Ovary (tissue), 9 donors: ENCODE measurements around the gene HMSD. TPM values are rescaled to one million over a fixed set of nuclear protein-coding genes. Genes with fewer than 3 reads are reported as not detected.

Source experiments
- DNase-seq, 5 donors: peaks; one replicate each; pipeline ENCODE4 v3.0.0-alpha.2; 2019 to 2020
- H3K27ac ChIP-seq, 2 donors: fragments of 200-600 bp; one replicate each; pipeline versions ENCODE4 v1.5.1 to v1.8.0; 2019 to 2022
- H3K27me3 ChIP-seq: fragments of 200-600 bp; one replicate; pipeline ENCODE4 v1.8.0; 2022
- H3K36me3 ChIP-seq: fragments of 200-600 bp; sonication (generic); one replicate; pipeline ENCODE4 v1.5.1; 2019
- H3K4me1 ChIP-seq: one replicate; pipeline ENCODE4 v1.8.1; 2013; ENCODE audit warnings: mild to moderate bottlenecking, moderate library complexity; ENCODE audit not compliant: insufficient read depth
- H3K4me3 ChIP-seq: fragments of 200-600 bp; sonication (generic); one replicate; pipeline ENCODE4 v1.5.1; 2017
- H3K9me3 ChIP-seq, 2 donors: fragments of 200-600 bp in 1 of 2; sonication (generic) in 1 of 2; one replicate each; pipeline versions ENCODE4 v1.5.1 to v1.8.1; 2013 to 2019; ENCODE audit warnings: mild to moderate bottlenecking in 1 of 2, moderate library complexity in 1 of 2
- EP300 ChIP-seq: sonication (generic); formaldehyde crosslinking; IDR thresholded peaks from one replicate; pipeline ENCODE4 v1.6.1; 2017; ENCODE audit warnings: antibody characterized with exemption
- POLR2A ChIP-seq: fragments of 450-650 bp; IDR thresholded peaks from one replicate; pipeline ENCODE4 v1.6.1; 2017; ENCODE audit warnings: antibody characterized with exemption, mild to moderate bottlenecking, moderate library complexity
- WGBS, 3 donors: extraction: QIAGEN DNeasy Blood & Tissue Kit in 1 of 3; methylation state at CpG; one replicate each; pipeline versions ENCODE4 v1.1.5 to v1.1.7; 2013 to 2017; 5-methylcytosine and 5-hydroxymethylcytosine counted together
- intact Hi-C, 4 donors: fragments of 100-400 bp; cut with DNase I; formaldehyde crosslinking; loops; one replicate each; pipeline versions ENCODE4 v1.11.0 to v1.15.1; 2022 to 2023
- polyA plus RNA-seq, 2 donors: library from polyadenylated mRNA; stranded (reverse); fragments of 200-250 nt in 1 of 2; fragments of 350-450 nt in 1 of 2; fragmentation: Illumina TruSeq in 1 of 2; extraction: RNeasy Lipid Tissue Mini Kit (QIAGEN cat#74804) in 1 of 2; gene quantifications; one replicate each; pipeline ENCODE4 v1.2.3, GENCODE V29; 2013 to 2014
- total RNA-seq, 7 donors: library from RNA; depleted of rRNA in 2 of 7; stranded (reverse); fragments of >200 nt in 2 of 7; fragmentation: NEBNext Ultra II Directional in 3 of 7; extraction: Animal tissue kit (Norgen Biotek cat#: 25700) in 3 of 7; gene quantifications; one replicate each; pipeline versions ENCODE4 v1.1.0 to v1.2.4, GENCODE V29; 2016 to 2023
- TF ChIP-seq, protein P1 (sequence below), 3 donors: fragments of 450-650 bp in 2 of 3; fragments of 200-600 bp in 1 of 3; IDR thresholded peaks; one replicate each; pipeline versions ENCODE4 v1.5.1 to v1.8.0; 2016 to 2022; ENCODE audit warnings: antibody characterized with exemption in 3 of 3, mild to moderate bottlenecking in 1 of 3
- donor health status: DM: no; HTN: no; CAD: no; lungs with moderate emphysema.
- donor health status: DM: no; HTN: no; CAD: no.
- donor health status: Bipolar disorder and iron deficiency.
- donor health status: DM: yes; HTN: yes; CAD: no.
- donor health status: DM: no; HTN: no; CAD: no.
- donor health status: DM: yes; HTN: yes; CAD: no.

The HMSD gene
- total and polyA plus RNA-seq, 9 donors, result 0.02 to 2.0 (median 0.08) TPM; not detected in 6

DNA sequence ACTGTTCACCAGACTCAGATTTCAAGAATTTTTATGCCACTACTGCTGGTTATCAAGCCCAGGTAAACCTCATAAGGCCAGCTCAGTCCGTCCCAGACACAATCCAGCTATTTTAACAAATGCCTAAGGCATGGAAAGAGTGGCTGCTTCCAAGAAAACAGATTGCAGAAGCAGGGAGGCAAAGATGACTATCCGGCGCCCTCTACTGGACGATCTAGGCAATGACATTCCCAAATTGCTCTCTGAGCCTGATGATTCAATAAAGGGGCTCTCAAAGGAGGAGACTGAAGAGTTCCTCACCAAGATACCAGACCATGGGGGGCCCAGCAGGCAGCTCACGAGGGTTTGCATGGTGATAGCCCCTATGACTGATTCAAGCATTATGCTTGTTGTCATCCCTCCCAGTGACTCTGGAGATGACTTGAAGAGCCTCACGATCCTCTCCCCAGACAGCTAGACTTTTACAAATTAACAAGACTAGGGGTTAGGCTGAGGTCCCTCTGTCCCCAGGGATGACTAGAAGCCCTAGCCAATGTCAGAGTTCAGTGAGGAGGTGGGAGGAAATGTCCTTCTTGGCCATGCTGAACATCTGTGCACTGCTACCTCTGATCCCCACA, 45.8 kb downstream of the HMSD start:
- intact Hi-C loops, result loop anchor here in 2 of 4 donors (10.0 kb wide), 1 partner anchor 480 kb away; no protein-coding TSS in a partner anchor
- H3K4me1 ChIP-seq, result no peaks in the 10 kb centered on the region

DNA sequence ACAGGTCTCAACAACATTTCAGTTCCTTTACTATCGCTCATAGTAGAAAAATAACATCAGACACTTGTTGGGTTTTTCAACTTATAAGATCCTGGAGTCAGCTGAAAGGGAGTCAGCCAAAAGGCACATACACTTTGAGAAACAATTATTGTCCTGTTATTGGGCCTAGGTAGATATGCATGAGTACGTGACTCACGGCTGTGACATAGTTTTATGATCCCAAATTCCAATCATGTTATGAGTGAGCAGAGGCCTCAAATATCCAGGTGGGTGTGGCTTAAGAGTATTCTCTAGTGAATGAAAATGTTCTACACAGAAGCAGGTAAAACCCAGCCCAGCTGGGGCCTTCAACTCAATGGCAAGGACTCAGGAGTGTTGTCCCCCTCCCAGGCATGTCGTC, 47.9 kb downstream of the HMSD start:
- Histone ChIP-seq H3K4me1 (no peaks in the 10 kb centered on the region), H3K9me3 (no peaks in the 10 kb centered on the region), H3K36me3 (no peaks in the 10 kb centered on the region), H3K27me3 (no peaks in the 10 kb centered on the region), H3K27ac (no peak overlapping the region), H3K4me3 (no peak overlapping the region)
- 79 to 87% (median 83%) methylated on average over 4 of the region's 4 CpGs for WGBS, 3 donors
- intact Hi-C loops, result loop anchor here in 2 of 4 donors (10.0 kb wide), 1 partner anchor 482 kb away; no protein-coding TSS in a partner anchor
- DNase-seq, result no peak
- TF ChIP-seq EP300 (no peak), POLR2A (no peak)

More for the DNA sequence above, 45.8 kb downstream of the HMSD start:
- peak in 3 of 5 donors; percentile 49 to 55 (median 49) for DNase-seq
- Histone ChIP-seq H3K4me3 (no peak overlapping the region), H3K27me3 (no peaks in the 10 kb centered on the region), H3K36me3 (no peaks in the 10 kb centered on the region), H3K27ac (no peak overlapping the region), H3K9me3 (no peaks in the 10 kb centered on the region)
- 17 to 19% (median 17%) methylated on average over 6 of the region's 6 CpGs for WGBS, 3 donors
- TF ChIP-seq POLR2A, result no peak
- TF ChIP-seq, protein P1, sequence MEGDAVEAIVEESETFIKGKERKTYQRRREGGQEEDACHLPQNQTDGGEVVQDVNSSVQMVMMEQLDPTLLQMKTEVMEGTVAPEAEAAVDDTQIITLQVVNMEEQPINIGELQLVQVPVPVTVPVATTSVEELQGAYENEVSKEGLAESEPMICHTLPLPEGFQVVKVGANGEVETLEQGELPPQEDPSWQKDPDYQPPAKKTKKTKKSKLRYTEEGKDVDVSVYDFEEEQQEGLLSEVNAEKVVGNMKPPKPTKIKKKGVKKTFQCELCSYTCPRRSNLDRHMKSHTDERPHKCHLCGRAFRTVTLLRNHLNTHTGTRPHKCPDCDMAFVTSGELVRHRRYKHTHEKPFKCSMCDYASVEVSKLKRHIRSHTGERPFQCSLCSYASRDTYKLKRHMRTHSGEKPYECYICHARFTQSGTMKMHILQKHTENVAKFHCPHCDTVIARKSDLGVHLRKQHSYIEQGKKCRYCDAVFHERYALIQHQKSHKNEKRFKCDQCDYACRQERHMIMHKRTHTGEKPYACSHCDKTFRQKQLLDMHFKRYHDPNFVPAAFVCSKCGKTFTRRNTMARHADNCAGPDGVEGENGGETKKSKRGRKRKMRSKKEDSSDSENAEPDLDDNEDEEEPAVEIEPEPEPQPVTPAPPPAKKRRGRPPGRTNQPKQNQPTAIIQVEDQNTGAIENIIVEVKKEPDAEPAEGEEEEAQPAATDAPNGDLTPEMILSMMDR (IDR thresholded peaks at IDR 0.05), result peak; percentile 38 to 72 (median 60)

DNA sequence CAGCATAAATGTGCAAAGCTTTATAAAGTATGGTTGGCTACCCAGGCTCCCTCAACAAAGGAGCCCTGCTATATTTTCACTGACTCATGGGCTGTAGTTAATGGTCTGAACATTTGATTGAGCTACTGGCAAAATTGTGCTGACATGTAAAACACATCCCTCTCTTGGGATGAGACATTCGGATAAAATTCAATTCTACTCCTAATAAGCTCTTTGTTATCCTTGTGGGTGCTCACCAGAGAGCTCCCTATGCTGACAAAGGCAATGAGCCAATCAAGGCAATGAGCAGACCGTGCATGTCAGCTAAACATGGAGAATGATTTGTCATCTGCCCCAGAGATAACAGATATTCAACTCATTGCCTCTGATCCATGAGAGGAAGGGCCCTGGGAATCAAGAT, 48.5 kb downstream of the HMSD start:
- 65 to 74% (median 73%) methylated on average over 2 of the region's 2 CpGs for WGBS, 3 donors
- intact Hi-C loops, result loop anchor here in 2 of 4 donors (10.0 kb wide), 1 partner anchor 483 kb away; no protein-coding TSS in a partner anchor
- Histone ChIP-seq H3K36me3 (no peaks in the 10 kb centered on the region), H3K27ac (no peak overlapping the region), H3K27me3 (no peaks in the 10 kb centered on the region), H3K9me3 (no peaks in the 10 kb centered on the region), H3K4me3 (no peak overlapping the region), H3K4me1 (no peaks in the 10 kb centered on the region)
- no peak for TF ChIP-seq POLR2A
- no peak for TF ChIP-seq EP300
- TF ChIP-seq, protein P1 (IDR thresholded peaks at IDR 0.05), result no peak
- no peak for DNase-seq

DNA sequence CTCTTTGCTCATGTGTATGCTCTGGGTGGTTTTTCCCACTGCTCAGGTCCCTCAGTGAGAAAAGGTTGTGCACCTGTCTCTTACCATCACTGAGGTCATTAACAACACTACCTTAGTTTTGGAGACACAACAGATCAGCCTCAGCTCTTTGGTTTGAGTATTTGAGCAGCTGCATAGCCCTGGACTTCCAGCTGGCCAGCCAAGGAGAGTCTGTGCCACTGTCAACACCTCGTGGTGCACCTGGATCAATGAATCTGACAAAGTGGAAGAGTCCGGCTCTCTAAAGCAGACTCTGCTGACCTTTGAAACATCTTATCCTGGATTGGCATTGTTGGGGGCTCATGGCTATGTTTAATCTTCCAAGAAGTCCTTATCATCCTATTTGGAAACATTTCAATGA, 50.8 kb downstream of the HMSD start:
- H3K36me3 ChIP-seq, result no peaks in the 10 kb centered on the region
- no peaks in the 10 kb centered on the region for H3K9me3 ChIP-seq
- H3K27me3 ChIP-seq, result no peaks in the 10 kb centered on the region
- no peak overlapping the region for H3K4me3 ChIP-seq
- intact Hi-C loops, result loop anchor here in 2 of 4 donors (10.0 kb wide), 1 partner anchor 485 kb away; no protein-coding TSS in a partner anchor
- no peaks in the 10 kb centered on the region for H3K4me1 ChIP-seq
- 62 to 78% (median 75%) methylated on average over 2 of the region's 2 CpGs for WGBS, 3 donors
- TF ChIP-seq POLR2A (no peak), EP300 (no peak)
- TF ChIP-seq, protein P1 (IDR thresholded peaks at IDR 0.05), result no peak
- H3K27ac ChIP-seq, result no peak overlapping the region
- no peak for DNase-seq

DNA sequence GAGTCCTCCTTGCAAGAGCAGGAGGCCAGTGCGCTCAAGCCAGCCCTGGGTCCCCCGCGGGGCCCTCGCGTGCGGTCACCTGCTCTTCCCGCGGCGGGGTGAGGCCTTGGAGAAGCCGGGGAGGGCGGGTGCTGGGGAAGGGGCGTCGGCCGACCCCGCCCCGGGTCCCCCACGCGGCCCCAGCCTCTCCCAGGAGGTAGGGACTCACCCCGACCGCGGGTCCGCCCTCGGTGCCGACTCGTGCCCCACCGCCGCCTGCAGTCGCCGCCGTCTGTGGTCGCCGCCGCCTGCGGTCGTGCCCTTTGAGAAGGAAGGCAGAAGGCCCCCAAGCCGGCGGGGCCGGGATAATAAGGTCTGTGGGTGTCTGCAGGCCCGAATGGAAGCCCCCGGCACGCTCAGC, 53.5 kb downstream of the HMSD start:
- no peaks in the 10 kb centered on the region for H3K27me3 ChIP-seq
- 47 to 74% (median 51%) methylated on average over 41 of the region's 41 CpGs for WGBS, 3 donors
- H3K4me1 ChIP-seq, result no peaks in the 10 kb centered on the region
- no peak overlapping the region for H3K4me3 ChIP-seq
- no peak for DNase-seq
- H3K9me3 ChIP-seq, result no peaks in the 10 kb centered on the region
- TF ChIP-seq EP300, result no peak
- TF ChIP-seq, protein P1 (IDR thresholded peaks at IDR 0.05), result no peak
- TF ChIP-seq POLR2A, result no peak
- no peak overlapping the region for H3K27ac ChIP-seq
- intact Hi-C loops, result no loop called here
- no peaks in the 10 kb centered on the region for H3K36me3 ChIP-seq
